Raji (cell line): ENCODE results near the gene KIF26B.

Experiments used
- POLR2A ChIP-seq: IDR thresholded peaks from 2 replicates; pipeline ENCODE4 v1.6.1; 2011; ENCODE audit warnings: low read depth, low read length, control low read depth; ENCODE audit not compliant: insufficient read depth

KIF26B gene

DNA sequence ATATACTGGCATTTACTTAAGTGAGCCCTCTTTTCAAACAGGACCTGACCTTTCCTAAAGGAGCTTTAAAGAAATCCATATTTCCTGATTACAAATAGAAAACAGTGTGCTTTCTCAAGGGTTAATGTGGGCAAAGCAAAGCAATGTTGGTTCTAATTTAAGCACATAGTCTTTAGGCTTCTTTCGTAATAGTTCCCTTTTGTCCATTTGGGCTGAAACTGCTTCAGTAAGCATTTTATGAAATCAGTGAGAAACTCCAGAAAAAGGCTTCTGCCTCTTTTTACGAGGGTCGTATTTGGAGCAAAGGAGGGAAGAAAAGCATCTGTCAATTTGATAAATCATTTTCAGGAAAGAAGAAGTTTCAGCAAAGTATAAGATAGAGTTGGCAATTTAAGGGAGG lies 331.2 kb downstream of the KIF26B start:
- no peak for TF ChIP-seq POLR2A

DNA sequence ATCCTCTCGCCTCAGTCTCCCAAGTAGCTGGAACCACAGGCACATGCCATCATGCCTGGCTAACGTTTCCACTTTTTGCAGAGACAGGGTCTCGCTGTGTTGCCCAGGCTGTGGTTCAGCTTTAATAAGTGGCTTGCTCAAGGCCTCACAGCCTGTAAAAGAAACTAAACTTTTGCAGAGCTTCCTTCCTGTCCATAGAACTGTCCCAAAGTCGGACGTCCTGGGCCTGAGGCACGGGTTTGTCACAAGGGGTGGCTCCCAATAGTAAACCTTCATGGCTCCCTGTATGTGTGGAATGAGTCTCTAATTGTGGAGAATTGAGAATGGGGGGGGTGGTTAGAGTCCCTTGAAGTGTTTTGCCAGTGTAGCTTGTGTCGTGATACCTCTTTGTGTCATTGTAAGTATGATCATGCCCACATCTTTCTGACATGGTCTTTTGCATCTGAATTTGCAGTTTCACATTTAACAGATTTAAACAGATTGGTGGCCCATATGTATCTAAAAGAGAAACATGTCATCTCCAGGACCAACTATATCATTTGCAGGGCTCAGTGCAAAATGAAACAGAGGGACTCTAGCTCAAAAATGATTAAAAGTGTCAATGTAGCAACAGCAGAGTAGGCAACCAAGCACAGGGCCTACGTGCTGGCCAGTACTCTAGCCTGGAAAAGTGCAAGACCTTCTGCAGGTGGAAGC lies 332.1 kb downstream of the KIF26B start:
- no peak for TF ChIP-seq POLR2A

DNA sequence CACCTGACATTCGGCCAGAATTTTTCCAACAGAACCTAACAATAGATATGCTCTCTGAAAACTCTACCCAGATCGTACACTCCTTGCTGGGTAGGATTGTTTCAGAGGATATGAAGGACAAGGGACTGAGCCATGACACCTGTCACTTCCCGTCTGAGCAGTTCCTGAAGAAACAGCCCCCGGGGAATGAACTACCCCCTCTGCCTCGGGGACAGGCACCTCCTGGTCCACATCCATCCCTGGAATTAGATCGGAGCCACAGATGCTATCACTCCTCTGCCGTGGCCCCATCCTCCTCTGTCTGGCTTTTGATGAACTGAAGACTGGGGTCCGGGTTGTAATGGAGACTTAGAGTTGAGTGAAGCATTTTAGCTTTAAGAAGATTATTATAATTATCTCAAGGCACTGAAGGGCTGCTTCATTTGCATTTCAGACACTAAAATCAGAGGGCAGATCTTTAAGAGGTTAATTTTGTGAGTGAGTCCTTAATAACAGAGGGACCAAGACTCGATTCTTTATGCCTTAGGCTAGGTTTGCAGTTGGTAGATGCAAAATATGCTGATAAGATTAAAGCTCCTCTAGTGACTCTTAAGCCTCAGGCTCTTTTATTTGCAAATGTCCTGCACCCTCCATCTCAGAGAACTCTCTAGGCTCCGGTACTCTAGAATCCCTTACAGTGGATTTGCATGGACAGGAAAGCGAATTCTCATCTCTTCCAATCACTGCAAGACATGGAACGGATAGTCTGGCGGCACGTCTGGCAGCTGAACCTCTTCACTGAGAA lies 333.8 kb downstream of the KIF26B start:
- TF ChIP-seq POLR2A, result no peak

DNA sequence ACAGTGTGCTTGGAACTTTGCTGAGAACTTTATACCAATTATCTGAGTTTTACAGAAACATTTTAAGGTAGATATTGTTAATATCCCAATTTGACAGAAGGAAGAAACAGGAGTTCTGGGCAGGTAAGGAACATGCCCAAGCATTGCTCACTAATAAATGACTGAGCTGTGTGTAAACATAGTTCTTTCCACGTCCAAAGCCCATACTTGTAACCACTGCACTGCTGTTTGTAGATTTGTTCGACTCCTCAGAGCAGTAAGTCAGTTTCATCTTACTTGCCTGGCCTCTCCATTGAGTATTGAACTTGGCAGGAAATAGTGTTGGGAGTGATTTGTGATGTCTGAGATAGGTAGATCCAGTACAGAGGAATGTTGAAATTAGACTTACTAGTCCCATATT lies 335.1 kb downstream of the KIF26B start:
- no peak for TF ChIP-seq POLR2A

DNA sequence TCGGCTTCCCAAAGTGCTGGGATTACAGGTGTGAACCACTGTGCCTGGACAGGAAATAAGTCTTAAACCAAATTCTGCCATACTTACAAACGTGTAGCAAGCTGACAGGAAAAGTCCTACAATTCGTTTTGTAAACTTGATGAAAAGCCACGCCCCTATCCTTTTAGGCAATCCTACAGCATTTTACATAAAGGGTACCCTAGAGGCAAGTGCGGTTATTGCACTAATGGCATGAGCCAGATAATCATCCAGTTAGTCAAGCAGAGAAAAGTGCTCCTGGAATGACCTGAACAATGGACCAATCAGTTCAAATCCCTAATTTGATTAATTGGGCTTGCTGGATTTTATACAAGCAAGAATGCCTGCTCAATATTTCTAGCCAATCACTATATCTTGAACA lies 338.2 kb downstream of the KIF26B start:
- no peak for TF ChIP-seq POLR2A

DNA sequence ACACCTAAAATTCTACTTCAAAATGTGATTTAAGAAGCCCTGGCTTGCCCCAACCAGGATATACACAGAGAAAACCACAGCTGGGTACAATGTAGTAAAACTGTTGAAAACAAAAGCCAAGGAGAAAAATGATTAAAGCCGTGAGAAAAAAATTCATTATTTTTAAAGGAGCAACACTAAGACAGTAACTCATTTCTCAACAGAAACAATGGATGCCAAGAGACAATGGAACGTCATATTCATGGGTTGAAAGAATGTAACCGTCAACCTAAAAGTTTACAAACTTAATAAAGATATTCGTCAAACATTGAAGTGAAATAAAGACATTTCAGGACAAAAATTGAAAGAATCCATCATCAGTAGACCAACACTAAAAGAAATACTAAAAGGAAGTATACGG lies 340.9 kb downstream of the KIF26B start:
- no peak for TF ChIP-seq POLR2A

DNA sequence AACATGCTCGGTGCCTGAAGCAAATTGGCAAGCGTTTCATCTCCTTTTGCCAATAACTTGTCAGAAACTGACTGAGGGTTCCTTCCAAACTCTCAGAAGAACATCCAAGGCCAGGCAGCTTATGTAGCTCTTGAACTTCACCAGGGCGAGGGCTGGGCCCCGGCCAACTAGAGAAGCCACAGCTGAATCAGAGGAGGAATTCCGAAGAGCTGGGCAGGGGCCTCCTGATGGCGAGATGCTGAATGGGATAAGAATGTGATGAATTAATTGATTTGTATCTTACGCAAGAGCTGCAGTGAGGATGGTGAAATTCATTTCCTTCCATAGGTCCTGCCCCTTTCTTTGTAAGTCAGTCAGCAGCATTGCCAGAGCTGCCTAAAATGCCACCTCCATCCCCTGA lies 345.8 kb downstream of the KIF26B start:
- TF ChIP-seq POLR2A, result no peak

DNA sequence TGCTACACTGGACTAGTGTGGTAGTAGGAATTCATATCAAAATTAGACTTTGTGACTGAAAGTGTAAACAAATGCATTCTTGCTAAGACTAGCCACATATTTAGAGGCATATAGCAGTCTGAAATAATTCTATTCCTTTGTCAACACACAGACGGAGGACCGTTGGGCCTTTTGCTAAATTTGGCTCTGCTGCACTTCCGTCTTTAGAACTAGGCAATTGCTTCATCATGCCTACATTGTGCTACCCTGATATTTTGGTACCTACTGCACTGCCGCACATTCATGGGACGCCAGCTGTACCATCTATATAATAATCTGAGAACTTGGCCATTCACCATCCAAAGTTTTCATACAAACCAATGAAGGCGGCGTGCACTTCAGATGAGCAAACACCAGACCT lies 346.8 kb downstream of the KIF26B start:
- no peak for TF ChIP-seq POLR2A

DNA sequence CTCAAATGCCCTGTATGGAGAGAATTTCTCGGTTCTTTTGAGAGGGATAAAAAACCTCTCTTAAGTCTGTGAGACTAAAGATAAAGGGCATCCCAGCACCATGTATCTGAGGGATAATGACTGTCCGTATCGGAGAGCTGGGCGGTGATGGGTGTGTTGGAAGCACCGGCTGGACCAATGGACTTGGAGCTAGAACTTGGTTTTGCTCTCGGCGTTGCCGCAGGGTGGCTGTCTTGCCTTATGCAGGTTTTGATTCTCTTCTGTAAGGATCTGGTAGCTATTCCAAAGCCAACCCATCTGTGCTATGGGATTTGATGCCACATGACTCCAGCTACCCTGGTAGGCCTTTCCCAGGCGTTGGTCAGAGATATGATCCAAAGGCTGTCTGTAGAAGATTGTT lies 348.8 kb downstream of the KIF26B start:
- no peak for TF ChIP-seq POLR2A

DNA sequence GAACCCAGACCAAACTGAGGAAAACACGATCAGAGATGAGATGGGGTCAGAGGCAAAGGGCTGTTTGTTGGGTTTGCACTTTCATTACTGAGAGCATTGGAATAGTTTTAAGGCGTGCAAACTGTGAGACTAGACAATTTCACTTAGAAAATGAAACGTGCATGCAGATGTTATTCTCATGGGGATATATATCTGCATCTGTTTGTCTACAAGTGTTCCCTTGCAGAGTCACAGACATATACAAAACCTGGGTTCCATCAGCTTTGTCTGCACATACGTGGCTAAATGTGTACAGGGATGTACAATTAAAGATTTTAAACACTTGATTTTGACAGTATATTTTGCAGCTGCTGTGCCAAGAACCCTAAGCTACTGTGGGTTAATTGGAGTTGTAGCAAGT lies 355.4 kb downstream of the KIF26B start:
- TF ChIP-seq POLR2A, result no peak

DNA sequence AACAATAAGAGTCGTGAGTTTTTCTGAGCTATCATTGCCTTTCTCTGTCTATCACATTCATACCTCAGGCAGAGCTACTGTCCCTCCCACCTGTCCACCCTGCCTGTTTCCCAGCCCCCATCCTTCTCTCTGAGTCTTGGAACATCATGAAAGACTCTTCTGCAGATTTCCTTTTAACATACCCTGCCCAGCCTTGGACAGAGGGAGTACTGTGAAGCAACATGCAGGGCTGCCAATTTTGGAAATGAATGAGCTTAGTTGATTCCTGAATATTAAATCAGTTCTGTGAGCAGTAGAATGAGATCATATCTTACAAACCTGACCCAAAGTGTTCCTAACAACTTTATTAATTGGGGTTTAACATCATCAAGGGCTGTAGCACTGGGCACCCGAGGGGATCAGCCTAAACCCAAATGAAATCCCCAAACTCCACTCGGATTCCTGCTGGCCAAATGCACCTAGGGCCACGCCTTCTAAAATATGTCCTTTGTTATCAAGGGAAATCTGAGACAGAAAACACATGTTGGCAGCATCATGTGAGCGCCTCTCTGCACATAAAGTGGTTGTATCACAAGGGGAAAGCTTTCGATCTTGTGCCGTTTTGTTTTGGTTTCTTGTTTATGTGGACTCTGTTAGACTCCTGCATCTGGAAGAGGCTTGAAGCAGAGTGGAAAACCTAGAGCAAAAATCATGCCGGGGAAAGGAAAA lies 357.6 kb downstream of the KIF26B start:
- TF ChIP-seq POLR2A, result no peak

DNA sequence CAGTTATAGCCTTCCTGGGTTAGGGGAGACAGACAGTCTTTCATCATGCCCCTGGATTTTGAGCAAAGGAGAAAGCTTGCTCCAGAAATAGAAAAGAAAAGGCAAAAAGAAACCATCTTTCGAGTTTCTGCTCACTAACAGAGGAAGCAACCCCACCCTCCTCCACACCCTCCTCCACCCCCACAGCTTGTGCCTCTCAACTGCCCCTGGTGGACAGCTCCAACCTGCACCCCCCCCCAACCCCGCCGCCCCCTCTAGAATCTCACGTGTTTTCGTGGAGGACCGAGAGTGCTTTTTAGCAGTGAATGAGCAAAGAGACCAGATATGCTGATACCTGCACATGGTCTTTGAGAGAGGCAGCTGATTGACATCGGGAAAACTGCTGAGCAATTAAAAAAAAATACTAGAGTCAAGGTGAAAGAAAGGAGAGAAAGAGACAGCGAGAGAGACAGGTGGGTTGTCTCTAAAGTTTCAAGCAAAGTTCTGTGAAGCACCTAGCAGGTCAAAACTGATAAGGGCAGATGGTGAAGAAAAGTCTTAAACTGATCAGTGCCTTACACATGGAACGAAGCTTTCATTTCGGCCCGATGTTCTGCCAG lies 358.3 kb downstream of the KIF26B start:
- TF ChIP-seq POLR2A, result no peak

DNA sequence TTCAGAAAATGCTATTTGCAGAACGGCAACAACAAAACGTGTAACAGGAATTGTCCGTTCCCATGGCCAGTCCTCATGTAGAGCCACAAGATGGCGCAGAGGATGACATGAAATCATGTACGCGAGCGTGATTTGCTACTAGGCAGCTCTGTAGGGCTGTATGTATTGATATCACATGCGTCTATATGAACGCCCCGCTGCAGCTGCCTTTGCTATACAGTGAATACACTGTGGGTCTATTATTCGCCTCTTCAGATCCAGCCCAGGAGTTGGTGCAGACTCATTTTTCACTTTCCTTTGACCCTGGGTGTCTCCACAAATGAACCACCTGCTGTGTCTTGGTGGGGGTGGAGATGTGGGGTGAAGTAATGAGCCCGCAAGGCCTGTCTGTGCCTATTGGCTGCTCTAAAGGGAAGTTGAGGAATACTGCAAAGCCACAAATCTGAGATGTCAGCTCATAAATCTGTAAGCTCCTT lies 361.5 kb downstream of the KIF26B start:
- TF ChIP-seq POLR2A, result no peak

DNA sequence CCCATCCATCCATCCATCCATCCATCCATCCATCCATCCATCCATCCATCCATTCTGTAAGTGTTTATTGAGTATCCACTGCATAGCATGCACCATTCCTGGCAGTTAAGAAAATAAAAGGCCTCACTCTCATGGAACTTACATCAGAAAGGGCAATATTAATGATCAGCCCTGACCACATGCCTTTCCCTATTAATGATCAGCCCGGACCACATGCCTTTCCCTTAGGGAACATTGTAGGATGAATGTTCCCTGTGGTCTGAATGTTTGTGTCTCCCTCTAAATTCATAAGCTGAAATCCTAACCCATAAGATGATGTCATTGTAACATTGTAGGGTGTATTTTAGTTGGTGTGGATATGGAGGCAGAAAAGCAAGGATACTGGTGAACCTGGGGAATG lies 365.8 kb downstream of the KIF26B start:
- TF ChIP-seq POLR2A, result no peak

DNA sequence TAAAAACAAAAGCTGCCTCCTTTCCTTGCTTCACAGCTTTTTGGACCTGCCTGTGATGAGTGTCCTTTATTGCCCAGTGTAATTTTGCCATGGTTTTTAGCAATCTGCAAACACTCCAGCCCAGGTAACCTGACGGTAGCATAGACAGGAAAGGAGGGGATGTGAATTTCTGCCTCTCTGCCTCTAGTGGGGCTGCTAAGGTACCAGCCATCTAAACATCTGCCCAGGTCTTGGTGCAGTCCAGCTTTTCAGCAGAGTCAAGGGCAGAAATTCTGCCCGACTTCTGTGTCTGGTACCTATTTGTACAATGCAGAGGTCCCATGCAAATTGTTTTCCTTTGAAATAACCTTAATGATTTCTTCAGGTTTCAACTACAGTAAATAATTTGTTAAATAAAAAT lies 371.4 kb downstream of the KIF26B start:
- TF ChIP-seq POLR2A, result no peak

DNA sequence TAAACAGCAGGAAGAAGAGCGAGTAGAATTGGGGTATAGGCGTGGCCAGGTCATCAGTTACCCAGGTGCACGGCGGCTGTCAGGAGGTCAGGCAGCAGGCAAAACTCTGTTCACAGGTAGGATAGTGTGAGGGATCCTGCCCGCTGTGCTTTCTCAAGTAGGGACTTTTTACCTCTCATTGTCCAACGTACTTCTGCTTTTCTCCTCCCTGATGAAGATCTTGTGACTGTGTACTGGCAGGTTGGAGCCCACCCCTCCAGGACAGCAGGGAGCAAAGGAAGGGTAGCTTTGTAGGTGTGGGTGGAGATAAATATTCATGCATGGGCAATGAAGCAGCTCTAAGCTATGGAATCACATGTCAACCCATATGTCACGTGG lies 373.5 kb downstream of the KIF26B start:
- TF ChIP-seq POLR2A, result no peak

DNA sequence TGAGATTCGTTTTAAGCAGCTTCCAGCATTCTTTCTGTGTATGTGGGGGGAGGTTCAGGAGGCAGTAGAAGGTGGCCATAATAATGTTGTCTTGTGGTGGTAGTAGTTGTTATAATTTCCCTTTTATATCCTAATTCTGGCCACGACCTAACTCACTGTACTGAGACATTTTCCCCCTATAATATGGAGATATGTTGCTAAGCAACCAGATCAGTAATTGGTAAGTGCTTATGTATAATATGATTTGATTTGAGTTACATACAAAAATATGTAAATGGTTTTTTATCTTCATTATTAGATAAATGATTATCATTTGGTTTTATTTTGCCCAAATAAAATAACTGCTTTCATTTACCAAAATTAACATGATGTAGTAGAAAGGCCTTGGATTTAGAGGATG lies 376.2 kb downstream of the KIF26B start:
- no peak for TF ChIP-seq POLR2A
